HG03521 (cell line): ENCODE measurements around the gene OAS1.

Source experiments
- ATAC-seq: cut with Tn5 transposase; IDR thresholded peaks from one replicate; pipeline ENCODE4 v1.9.1; 2021; ENCODE audit warnings: mild to moderate bottlenecking, moderate library complexity; ENCODE audit not compliant: unreplicated experiment

The OAS1 gene

DNA sequence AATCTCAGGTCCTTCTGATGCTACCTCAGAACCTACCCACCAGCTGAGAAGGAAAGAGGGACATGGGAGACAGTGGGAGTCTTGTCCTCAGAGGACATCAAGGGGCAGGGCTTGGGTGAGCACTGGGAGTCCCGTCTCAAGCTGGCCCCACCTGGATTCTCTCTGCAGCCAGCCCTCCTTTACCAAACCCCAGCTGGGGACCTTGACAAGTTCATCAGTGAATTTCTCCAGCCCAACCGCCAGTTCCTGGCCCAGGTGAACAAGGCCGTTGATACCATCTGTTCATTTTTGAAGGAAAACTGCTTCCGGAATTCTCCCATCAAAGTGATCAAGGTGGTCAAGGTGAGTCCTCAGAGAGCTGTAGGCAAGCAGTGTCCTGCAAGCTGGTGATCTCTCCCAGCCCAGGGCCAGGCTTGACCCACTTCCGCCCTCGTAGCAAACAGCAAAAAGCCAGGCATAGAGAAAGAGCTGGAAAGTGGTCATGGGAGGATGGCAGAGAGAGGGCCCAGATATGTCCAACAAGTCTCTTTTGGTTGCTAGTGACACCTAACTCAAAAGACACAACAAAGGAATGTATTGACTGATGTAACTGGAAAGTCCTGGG, 57.4 kb downstream of the OAS1 start:
- ATAC-seq: no peak

DNA sequence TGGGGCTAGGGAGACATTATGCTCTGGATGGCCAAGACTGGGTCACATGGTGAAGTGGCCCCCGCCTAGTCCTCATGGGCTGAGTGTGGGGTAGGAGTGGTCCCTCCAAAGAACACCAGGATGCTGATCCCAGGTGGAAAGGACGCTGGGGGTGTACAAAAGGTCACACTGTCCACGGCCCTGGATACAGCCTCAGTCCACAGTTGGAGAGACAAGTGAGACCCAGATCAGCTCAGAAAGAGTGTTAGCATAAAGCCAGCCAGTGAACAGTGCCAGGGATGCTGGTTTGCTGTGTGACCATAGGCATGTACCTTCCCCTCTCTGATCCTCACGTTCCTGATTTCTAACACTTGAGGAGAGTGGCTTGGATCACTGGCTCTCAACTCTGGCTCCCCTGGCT, 58.2 kb downstream of the OAS1 start:
- no peak for ATAC-seq

DNA sequence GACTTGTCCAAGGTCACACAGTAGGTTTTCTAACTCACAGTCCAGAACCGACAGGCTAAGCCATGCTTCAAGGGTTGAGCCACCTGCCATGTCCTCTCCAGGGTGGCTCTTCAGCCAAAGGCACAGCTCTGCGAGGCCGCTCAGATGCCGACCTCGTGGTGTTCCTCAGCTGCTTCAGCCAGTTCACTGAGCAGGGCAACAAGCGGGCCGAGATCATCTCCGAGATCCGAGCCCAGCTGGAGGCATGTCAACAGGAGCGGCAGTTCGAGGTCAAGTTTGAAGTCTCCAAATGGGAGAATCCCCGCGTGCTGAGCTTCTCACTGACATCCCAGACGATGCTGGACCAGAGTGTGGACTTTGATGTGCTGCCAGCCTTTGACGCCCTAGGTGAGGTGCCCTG, 58.9 kb downstream of the OAS1 start:
- ATAC-seq: no peak

DNA sequence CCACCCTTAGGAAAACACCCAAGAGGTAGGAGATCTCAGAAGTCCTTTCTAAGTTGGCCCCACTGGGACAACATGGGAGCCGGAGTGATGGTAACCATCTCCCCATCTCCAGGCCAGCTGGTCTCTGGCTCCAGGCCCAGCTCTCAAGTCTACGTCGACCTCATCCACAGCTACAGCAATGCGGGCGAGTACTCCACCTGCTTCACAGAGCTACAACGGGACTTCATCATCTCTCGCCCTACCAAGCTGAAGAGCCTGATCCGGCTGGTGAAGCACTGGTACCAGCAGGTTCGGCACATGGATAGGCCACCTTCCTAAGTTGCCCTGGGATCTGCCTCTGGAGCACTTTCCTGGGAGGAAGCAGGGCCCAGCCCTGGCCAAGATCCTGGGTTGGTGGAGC, 60.5 kb downstream of the OAS1 start:
- no peak for ATAC-seq

DNA sequence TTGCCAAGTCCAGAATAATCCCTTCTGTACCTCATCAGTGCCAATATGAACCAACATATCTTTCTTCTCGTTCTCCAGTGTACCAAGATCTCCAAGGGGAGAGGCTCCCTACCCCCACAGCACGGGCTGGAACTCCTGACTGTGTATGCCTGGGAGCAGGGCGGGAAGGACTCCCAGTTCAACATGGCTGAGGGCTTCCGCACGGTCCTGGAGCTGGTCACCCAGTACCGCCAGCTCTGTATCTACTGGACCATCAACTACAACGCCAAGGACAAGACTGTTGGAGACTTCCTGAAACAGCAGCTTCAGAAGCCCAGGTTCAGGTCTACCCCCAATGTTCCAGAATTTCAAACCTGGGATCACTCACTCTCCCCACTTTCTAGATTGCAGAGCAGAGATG, 61.1 kb downstream of the OAS1 start:
- no peak for ATAC-seq
